Parathyroid adenoma (tissue), 2 donors: ENCODE data around the gene AGAP1.

Experiments
- H2AFZ ChIP-seq: fragments of 300-600 bp; sonication (generic); one replicate; pipeline ENCODE4 v1.7.0; 2017; ENCODE audit warnings: antibody characterized with exemption, mild to moderate bottlenecking
- H3K27ac ChIP-seq: fragments of 300-600 bp; sonication (generic); one replicate; pipeline ENCODE4 v1.7.0; 2017
- H3K27me3 ChIP-seq: fragments of 300-600 bp; sonication (generic); one replicate; pipeline ENCODE4 v1.7.0; 2017; ENCODE audit warnings: low read length; ENCODE audit not compliant: control insufficient read depth, insufficient read depth
- H3K36me3 ChIP-seq: fragments of 300-600 bp; sonication (generic); one replicate; pipeline ENCODE4 v1.7.0; 2017; ENCODE audit warnings: low read length; ENCODE audit not compliant: control insufficient read depth, insufficient read depth
- H3K4me1 ChIP-seq: fragments of 300-600 bp; sonication (generic); one replicate; pipeline ENCODE4 v1.7.0; 2017; ENCODE audit warnings: control low read depth
- H3K4me2 ChIP-seq: fragments of 300-600 bp; sonication (generic); one replicate; pipeline ENCODE4 v1.7.0; 2017; ENCODE audit warnings: low read length
- H3K4me3 ChIP-seq: fragments of 300-600 bp; sonication (generic); one replicate; pipeline ENCODE4 v1.7.0; 2017; ENCODE audit warnings: low read depth, low read length
- H3K79me2 ChIP-seq: fragments of 300-600 bp; sonication (generic); one replicate; pipeline ENCODE4 v1.7.0; 2017; ENCODE audit warnings: control low read depth
- H3K9ac ChIP-seq: fragments of 300-600 bp; sonication (generic); one replicate; pipeline ENCODE4 v1.7.0; 2017; ENCODE audit warnings: mild to moderate bottlenecking
- H3K9me3 ChIP-seq: fragments of 300-600 bp; sonication (generic); one replicate; pipeline ENCODE4 v1.7.0; 2017; ENCODE audit warnings: low read length; ENCODE audit not compliant: control insufficient read depth
- CTCF ChIP-seq: fragments of 300-600 bp; sonication (generic); IDR thresholded peaks from one replicate; pipeline ENCODE4 v1.7.0; 2017; ENCODE audit warnings: antibody characterized with exemption, mild to moderate bottlenecking
- donor health status: primary hyperparathyroidism.

The AGAP1 gene

GRCh38 chr2:235512699-235513053 is 18.8 kb downstream of the AGAP1 start:
- Histone ChIP-seq H3K4me2 (no peak overlapping the region), H3K27me3 (no peaks in the 10 kb centered on the region), H3K27ac (no peak overlapping the region), H3K9me3 (no peaks in the 10 kb centered on the region), H3K36me3 (no peaks in the 10 kb centered on the region), H3K79me2 (peaks cover 81% of the 10 kb centered on the region), H3K4me1 (no peaks in the 10 kb centered on the region), H3K4me3 (no peak overlapping the region), H2AFZ (no peak overlapping the region), H3K9ac (no peak overlapping the region)
- no peak for TF ChIP-seq CTCF

DNA sequence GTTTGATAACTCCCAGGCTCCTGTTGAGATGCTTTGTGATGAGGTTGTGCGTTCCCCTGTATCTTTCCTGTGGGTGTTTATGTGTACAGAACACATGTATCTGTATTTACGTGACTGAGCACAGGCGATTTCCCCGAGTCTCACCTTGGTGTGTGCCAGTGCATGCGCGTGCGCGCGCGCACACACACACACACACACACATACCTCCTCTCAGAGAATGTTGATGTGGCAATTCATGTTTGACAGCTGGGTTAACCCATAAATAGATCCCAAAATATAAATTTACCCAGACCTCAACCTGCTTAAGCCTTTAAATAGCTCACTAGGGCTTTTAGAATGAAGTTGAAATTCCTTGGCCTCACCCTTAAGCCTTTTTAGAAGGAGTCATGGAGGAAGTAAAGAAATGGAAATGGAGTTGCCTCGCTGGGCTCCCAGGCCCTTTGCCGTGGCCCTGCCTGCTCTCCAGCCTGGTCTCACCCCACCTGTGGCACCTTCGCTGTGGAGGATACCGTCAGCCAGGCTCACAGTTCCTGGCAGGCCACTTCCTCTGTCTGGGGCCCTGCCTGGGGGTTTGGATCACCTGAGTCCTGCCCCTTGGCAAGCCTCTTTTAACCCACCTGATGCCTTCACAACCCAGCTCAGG is 20.3 kb downstream of the AGAP1 start:
- no peaks in the 10 kb centered on the region for H3K27me3 ChIP-seq
- H3K9me3 ChIP-seq = no peaks in the 10 kb centered on the region
- H3K9ac ChIP-seq = no peak overlapping the region
- H2AFZ ChIP-seq = no peak overlapping the region
- H3K79me2 ChIP-seq = peaks cover 78% of the 10 kb centered on the region
- H3K4me2 ChIP-seq = no peak overlapping the region
- no peak for TF ChIP-seq CTCF
- no peaks in the 10 kb centered on the region for H3K36me3 ChIP-seq
- H3K4me1 ChIP-seq = peaks cover 7% of the 10 kb centered on the region
- no peak overlapping the region for H3K27ac ChIP-seq
- H3K4me3 ChIP-seq = no peak overlapping the region

GRCh38 chr2:235514627-235515363 is 21.0 kb downstream of the AGAP1 start:
- Histone ChIP-seq H3K4me3 (no peak overlapping the region), H3K79me2 (peaks cover 73% of the 10 kb centered on the region), H3K27ac (no peak overlapping the region), H2AFZ (no peak overlapping the region), H3K36me3 (no peaks in the 10 kb centered on the region), H3K4me2 (no peak overlapping the region), H3K9ac (no peak overlapping the region), H3K4me1 (peaks cover 7% of the 10 kb centered on the region), H3K9me3 (no peaks in the 10 kb centered on the region), H3K27me3 (no peaks in the 10 kb centered on the region)
- no peak for TF ChIP-seq CTCF

DNA sequence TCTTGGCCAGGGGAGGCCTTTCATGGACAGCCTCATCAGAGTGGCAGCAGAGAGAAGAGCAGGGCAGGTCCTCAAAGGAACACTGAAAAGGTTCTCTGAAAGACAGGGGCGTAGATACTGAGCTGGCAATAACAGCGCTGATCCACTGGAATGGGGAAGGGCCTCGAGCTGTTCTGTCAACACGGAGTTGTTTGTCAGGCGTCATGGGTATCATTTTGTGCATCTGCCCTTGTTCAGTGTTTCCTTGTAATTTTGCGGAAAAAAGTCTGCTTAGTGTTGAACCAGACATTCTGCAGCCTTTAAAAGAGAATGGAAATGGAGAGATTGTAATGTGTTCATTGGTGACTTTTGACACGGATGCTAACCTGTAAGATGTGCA is 21.5 kb downstream of the AGAP1 start:
- Histone ChIP-seq H3K27ac (no peak overlapping the region), H3K27me3 (no peaks in the 10 kb centered on the region), H3K36me3 (no peaks in the 10 kb centered on the region), H3K79me2 (peaks cover 74% of the 10 kb centered on the region), H3K9ac (no peak overlapping the region), H3K4me2 (no peak overlapping the region), H3K4me3 (no peak overlapping the region), H2AFZ (no peak overlapping the region), H3K9me3 (no peaks in the 10 kb centered on the region), H3K4me1 (peaks cover 7% of the 10 kb centered on the region)
- no peak for TF ChIP-seq CTCF

DNA sequence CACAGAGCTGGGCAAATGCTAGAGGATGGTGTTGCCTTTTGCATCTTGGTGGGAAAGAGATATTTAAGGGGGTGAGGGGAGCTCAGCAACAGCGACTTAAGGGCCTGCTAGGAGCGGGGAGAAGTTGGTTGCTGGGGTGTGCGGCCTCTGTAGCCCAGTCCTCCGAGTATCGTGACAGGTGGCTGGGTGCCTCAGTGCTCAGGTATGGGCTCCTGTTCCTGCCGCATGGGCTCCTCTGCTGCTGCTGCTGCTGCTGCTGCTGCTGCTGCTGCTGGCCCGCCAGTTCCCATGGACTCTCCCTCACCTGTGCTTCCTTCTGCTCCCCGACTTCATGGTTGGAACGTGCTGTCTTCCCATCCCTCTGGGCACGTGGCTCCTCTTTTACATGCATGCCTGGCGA is 22.0 kb downstream of the AGAP1 start:
- Histone ChIP-seq H3K4me2 (no peak overlapping the region), H3K79me2 (peaks cover 76% of the 10 kb centered on the region), H3K4me1 (peaks cover 7% of the 10 kb centered on the region), H3K36me3 (no peaks in the 10 kb centered on the region), H2AFZ (no peak overlapping the region), H3K9me3 (no peaks in the 10 kb centered on the region), H3K27me3 (no peaks in the 10 kb centered on the region), H3K9ac (no peak overlapping the region), H3K4me3 (no peak overlapping the region), H3K27ac (no peak overlapping the region)
- TF ChIP-seq CTCF = no peak
